Measurements from ENCODE around the gene PLCB4. TPM values are rescaled to one million over a fixed set of nuclear protein-coding genes. Genes with fewer than 3 reads are reported as not detected.

The PLCB4 gene
- polyA plus RNA-seq, 3 donors: not detected

DNA sequence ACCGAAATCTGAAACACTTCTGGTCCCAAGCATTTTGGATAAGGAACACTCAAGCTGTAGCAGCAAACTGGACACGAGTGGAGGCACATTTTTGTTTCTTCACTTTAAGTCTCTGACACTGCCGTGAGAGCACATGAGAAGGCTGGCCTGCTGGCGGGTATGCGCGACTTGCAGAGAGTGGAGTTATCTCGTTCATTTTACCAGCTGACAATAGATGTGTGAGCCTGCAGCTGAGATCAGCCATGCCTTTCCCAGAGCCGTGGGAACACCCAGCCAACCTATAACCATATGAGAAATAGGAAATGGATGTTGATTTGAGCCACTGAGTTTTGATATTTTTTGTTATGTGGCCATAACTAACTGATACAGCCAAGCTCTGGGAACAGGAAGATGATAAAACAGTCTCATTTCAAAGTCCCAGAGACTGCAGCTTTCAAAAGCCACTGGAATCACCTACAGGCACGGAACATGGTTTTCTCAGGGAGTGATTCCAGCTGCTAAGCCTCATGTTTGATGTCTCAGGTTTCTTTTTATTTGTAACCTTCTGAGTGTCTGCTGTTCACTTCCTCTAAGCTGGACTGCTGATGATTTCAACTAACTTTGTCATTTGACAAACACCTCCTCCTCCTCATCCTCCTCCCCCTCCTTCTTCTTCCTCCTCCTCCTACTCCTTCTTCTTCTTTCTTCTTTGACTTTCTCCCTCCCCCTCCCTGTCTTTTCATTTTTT, 416.9 kb downstream of the PLCB4 start:
- Histone ChIP-seq H3K4me3 (replicated peaks in 1 of 3; ENCODE audit: low read depth in 2 of 3, low read length in 3 of 3) (no peak overlapping the region), H3K27ac (ENCODE audit: low read depth in 1 of 2, low read length in 2 of 2) (no peak overlapping the region), H3K36me3 (replicated peaks in 1 of 2; ENCODE audit: control insufficient read depth in 1 of 2, insufficient read depth in 2 of 2, low read length in 2 of 2) (no peaks in the 10 kb centered on the region), H4K20me1 (ENCODE audit: insufficient read depth, low read length) (no peaks in the 10 kb centered on the region), H3K79me2 (ENCODE audit: insufficient read depth, low read length) (no peaks in the 10 kb centered on the region), H2AFZ (ENCODE audit: insufficient read depth, low read depth, low read length, poor library complexity, severe bottlenecking) (no peak overlapping the region), H3K4me2 (replicated peaks; ENCODE audit: extremely low read depth, low read length, poor library complexity, severe bottlenecking) (no peak overlapping the region), H3K27me3 (ENCODE audit: control insufficient read depth in 2 of 2, insufficient read depth in 2 of 2, low read length in 2 of 2) (no peaks in the 10 kb centered on the region), H3K9ac (ENCODE audit: insufficient read depth, low read length, poor library complexity, severe bottlenecking) (no peak overlapping the region), H3K4me1 (ENCODE audit: control insufficient read depth in 1 of 2, insufficient read depth in 2 of 2, low read length in 2 of 2) (peaks cover 47 to 73% of the 10 kb centered on the region in 2 donors), H3K9me3 (replicated peaks in 1 of 2; ENCODE audit: control insufficient read depth in 1 of 2, insufficient read depth in 1 of 2, low read length in 2 of 2) (no peaks in the 10 kb centered on the region)
- DNase-seq: no peak
- 92% methylated on average over 5 of the region's 9 CpGs for WGBS (ENCODE audit: insufficient coverage)
- intact Hi-C loops (cut with micrococcal nuclease): no loop called here
- Mint-ChIP-seq H3K4me3 (no peak overlapping the region), H3K36me3 (no peaks in the 10 kb centered on the region), H3K27ac (peak overlapping the region in 3 of 7 donors; percentile 48 to 78 (median 68)), H3K27me3 (ENCODE audit: low read depth in 3 of 3) (peaks cover 0 to under 1% (median 0%) of the 10 kb centered on the region in 3 donors), H3K4me1 (peaks cover 64% of the 10 kb centered on the region), H3K9me3 (peaks cover 0 to 1% (median 0%) of the 10 kb centered on the region in 7 donors)
- TF ChIP-seq, protein P1, sequence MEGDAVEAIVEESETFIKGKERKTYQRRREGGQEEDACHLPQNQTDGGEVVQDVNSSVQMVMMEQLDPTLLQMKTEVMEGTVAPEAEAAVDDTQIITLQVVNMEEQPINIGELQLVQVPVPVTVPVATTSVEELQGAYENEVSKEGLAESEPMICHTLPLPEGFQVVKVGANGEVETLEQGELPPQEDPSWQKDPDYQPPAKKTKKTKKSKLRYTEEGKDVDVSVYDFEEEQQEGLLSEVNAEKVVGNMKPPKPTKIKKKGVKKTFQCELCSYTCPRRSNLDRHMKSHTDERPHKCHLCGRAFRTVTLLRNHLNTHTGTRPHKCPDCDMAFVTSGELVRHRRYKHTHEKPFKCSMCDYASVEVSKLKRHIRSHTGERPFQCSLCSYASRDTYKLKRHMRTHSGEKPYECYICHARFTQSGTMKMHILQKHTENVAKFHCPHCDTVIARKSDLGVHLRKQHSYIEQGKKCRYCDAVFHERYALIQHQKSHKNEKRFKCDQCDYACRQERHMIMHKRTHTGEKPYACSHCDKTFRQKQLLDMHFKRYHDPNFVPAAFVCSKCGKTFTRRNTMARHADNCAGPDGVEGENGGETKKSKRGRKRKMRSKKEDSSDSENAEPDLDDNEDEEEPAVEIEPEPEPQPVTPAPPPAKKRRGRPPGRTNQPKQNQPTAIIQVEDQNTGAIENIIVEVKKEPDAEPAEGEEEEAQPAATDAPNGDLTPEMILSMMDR (IDR thresholded peaks at IDR 0.05): no peak

DNA sequence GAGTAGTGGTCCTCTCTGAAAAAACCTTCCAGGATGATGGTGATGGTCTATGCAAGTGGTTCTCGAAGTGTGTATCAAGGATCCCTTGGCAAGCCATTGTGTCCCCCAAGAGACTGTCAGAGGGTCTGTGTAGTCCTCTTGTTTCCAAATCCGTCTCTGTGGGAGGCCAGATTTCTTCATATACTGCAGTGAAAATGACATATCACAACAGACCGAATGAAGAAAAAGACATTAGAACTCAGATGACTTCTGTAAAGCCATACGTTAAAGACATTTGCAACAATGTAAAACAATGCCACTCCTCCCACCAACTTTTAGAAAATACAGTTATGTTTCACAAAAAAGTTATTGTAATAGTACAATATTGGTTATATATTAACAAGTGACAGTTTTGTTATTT, 418.3 kb downstream of the PLCB4 start:
- no peak for DNase-seq
- WGBS (ENCODE audit: insufficient coverage): 100% methylated on average over 1 of the region's 4 CpGs
- H3K36me3 ChIP-seq (replicated peaks in 1 of 2; ENCODE audit: control insufficient read depth in 1 of 2, insufficient read depth in 2 of 2, low read length in 2 of 2): no peaks in the 10 kb centered on the region
- H3K27me3 ChIP-seq (ENCODE audit: control insufficient read depth in 2 of 2, insufficient read depth in 2 of 2, low read length in 2 of 2): no peaks in the 10 kb centered on the region
- H2AFZ ChIP-seq (ENCODE audit: insufficient read depth, low read depth, low read length, poor library complexity, severe bottlenecking): no peak overlapping the region
- peaks cover 39 to 67% of the 10 kb centered on the region in 2 donors for H3K4me1 ChIP-seq (ENCODE audit: control insufficient read depth in 1 of 2, insufficient read depth in 2 of 2, low read length in 2 of 2)
- Mint-ChIP-seq H3K4me1 (peaks cover 58% of the 10 kb centered on the region), H3K27ac (no peak overlapping the region), H3K4me3 (no peak overlapping the region), H3K9me3 (no peaks in the 10 kb centered on the region), H3K36me3 (no peaks in the 10 kb centered on the region), H3K27me3 (ENCODE audit: low read depth in 3 of 3) (no peaks in the 10 kb centered on the region)
- no peak overlapping the region for H3K27ac ChIP-seq (ENCODE audit: low read depth in 1 of 2, low read length in 2 of 2)
- H3K79me2 ChIP-seq (ENCODE audit: insufficient read depth, low read length): no peaks in the 10 kb centered on the region
- no peak overlapping the region for H3K4me2 ChIP-seq (replicated peaks; ENCODE audit: extremely low read depth, low read length, poor library complexity, severe bottlenecking)
- no peak overlapping the region for H3K9ac ChIP-seq (ENCODE audit: insufficient read depth, low read length, poor library complexity, severe bottlenecking)
- no peaks in the 10 kb centered on the region for H4K20me1 ChIP-seq (ENCODE audit: insufficient read depth, low read length)
- intact Hi-C loops (cut with micrococcal nuclease): no loop called here
- H3K9me3 ChIP-seq (replicated peaks in 1 of 2; ENCODE audit: control insufficient read depth in 1 of 2, insufficient read depth in 1 of 2, low read length in 2 of 2): no peaks in the 10 kb centered on the region
- TF ChIP-seq, protein P1 (IDR thresholded peaks at IDR 0.05): no peak
- H3K4me3 ChIP-seq (replicated peaks in 1 of 3; ENCODE audit: low read depth in 2 of 3, low read length in 3 of 3): no peak overlapping the region

All from CD14-positive monocyte (primary cell).